Peyer's patch (tissue), 4 donors: Measurements from ENCODE around the gene CNTN4. TPM values are rescaled to one million over a fixed set of nuclear protein-coding genes. Genes with fewer than 3 reads are reported as not detected.
"Not testable (repeated sequence)": the region's sequence is repeated elsewhere in the genome, so short reads cannot be mapped to it uniquely, and the experiment has no call there.

Experiments
- DNase-seq, 3 donors: peaks; one replicate each; pipeline ENCODE4 v3.0.0-alpha.2; 2017 to 2019
- H3K27ac ChIP-seq, 4 donors: fragments of 200-600 bp; sonication (generic); one replicate each; pipeline ENCODE4 v1.5.1; 2016 to 2019
- H3K27me3 ChIP-seq, 2 donors: fragments of 200-600 bp; sonication (generic); one replicate each; pipeline ENCODE4 v1.5.1; 2019
- H3K36me3 ChIP-seq, 3 donors: fragments of 200-600 bp; sonication (generic); one replicate each; pipeline ENCODE4 v1.5.1; 2016 to 2019
- H3K4me1 ChIP-seq, 4 donors: fragments of 200-600 bp; sonication (generic); one replicate each; pipeline ENCODE4 v1.5.1; 2016 to 2019
- H3K4me3 ChIP-seq, 4 donors: fragments of 200-600 bp; sonication (generic); 1 replicate in 3 of 4; 2 replicates in 1 of 4; pipeline ENCODE4 v1.5.1; 2016 to 2019; ENCODE audit warnings: mild to moderate bottlenecking in 1 of 4
- H3K9me3 ChIP-seq, 4 donors: fragments of 200-600 bp; sonication (generic); one replicate each; pipeline ENCODE4 v1.5.1; 2016 to 2019; ENCODE audit warnings: mild to moderate bottlenecking in 1 of 4
- POLR2A ChIP-seq, 2 donors: fragments of 450-650 bp; IDR thresholded peaks; one replicate each; pipeline ENCODE4 v1.5.1; 2017; ENCODE audit warnings: antibody characterized with exemption in 2 of 2, mild to moderate bottlenecking in 2 of 2, moderate library complexity in 2 of 2
- total RNA-seq, 4 donors: library from RNA; depleted of rRNA; stranded (reverse); fragments of >200 nt; gene quantifications; one replicate each; pipeline ENCODE4 v1.1.0, GENCODE V29; 2016
- TF ChIP-seq, protein P1 (sequence below), 6 experiments: fragments of 450-650 bp in 4 of 6; fragments of 200-600 bp in 2 of 6; sonication (generic) in 1 of 6; IDR thresholded peaks; one replicate each; pipeline ENCODE4 v1.5.1; 2017 to 2019; ENCODE audit warnings: antibody characterized with exemption in 6 of 6, mild to moderate bottlenecking in 3 of 6, moderate library complexity in 1 of 6

CNTN4 gene
- total RNA-seq, 4 donors from 2014 or later, result 5.4 to 31.1 (median 19.9) TPM

DNA sequence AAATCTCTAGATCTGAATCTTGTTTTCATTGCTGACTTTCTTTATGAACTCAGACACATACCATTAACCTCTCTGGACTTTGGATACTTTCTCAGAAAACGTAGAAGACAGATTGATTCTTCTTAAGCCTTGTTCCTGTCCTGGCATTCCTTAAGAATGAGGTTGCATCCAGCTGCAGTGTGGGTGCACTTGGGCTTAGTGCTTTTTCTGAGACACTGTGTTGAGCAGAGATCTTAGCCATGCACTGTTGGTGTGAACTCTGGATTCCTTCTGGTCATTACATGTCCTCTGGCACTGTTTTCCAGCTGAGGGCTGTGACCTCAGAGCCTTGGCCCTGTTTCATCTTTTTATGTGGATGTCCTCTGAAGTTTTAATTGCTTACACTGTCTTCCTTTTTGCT lies 428.3 kb downstream of the CNTN4 start:
- no peak for DNase-seq
- Histone ChIP-seq H3K9me3 (no peaks in the 10 kb centered on the region), H3K36me3 (no peaks in the 10 kb centered on the region), H3K4me1 (no peaks in the 10 kb centered on the region), H3K27ac (no peak overlapping the region), H3K4me3 (no peak overlapping the region), H3K27me3 (no peaks in the 10 kb centered on the region)
- TF ChIP-seq POLR2A (IDR thresholded peaks at IDR 0.05), result no peak
- TF ChIP-seq, protein P1, sequence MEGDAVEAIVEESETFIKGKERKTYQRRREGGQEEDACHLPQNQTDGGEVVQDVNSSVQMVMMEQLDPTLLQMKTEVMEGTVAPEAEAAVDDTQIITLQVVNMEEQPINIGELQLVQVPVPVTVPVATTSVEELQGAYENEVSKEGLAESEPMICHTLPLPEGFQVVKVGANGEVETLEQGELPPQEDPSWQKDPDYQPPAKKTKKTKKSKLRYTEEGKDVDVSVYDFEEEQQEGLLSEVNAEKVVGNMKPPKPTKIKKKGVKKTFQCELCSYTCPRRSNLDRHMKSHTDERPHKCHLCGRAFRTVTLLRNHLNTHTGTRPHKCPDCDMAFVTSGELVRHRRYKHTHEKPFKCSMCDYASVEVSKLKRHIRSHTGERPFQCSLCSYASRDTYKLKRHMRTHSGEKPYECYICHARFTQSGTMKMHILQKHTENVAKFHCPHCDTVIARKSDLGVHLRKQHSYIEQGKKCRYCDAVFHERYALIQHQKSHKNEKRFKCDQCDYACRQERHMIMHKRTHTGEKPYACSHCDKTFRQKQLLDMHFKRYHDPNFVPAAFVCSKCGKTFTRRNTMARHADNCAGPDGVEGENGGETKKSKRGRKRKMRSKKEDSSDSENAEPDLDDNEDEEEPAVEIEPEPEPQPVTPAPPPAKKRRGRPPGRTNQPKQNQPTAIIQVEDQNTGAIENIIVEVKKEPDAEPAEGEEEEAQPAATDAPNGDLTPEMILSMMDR (IDR thresholded peaks at IDR 0.05), result no peak

DNA sequence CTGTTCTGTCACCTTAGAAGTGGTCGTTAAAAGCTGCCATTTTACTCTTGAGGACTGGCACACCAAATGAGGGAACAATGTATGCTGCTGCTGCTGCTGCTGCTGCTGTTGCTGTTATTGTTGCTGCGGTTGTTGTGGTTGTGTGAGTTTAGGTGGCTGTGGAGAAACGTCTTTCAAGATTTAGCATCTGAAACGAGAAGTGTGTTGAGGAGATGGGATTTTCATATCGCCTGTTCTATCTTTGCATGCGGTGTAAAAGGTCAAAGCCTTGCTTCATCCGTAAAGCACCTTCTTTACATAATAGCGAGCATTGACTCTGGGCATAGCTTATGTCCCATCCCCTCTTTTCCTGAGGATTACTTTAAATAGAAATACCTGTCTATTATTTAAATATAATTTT lies 428.7 kb downstream of the CNTN4 start:
- H3K9me3 ChIP-seq, H3K27ac ChIP-seq, H3K4me3 ChIP-seq, H3K36me3 ChIP-seq, H3K27me3 ChIP-seq, H3K4me1 ChIP-seq, DNase-seq: not testable (repeated sequence)

DNA sequence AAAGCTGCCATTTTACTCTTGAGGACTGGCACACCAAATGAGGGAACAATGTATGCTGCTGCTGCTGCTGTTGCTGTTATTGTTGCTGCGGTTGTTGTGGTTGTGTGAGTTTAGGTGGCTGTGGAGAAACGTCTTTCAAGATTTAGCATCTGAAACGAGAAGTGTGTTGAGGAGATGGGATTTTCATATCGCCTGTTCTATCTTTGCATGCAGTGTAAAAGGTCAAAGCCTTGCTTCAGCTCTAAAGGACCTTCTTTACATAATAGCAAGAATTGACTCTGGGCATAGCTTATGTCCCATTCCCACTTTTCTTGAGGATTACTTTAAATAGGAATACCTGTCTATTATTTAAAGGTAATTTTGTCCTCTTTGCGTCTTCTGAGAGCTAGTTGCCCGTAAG lies 436.1 kb downstream of the CNTN4 start:
- not testable (repeated sequence) for H3K4me3 ChIP-seq, DNase-seq

DNA sequence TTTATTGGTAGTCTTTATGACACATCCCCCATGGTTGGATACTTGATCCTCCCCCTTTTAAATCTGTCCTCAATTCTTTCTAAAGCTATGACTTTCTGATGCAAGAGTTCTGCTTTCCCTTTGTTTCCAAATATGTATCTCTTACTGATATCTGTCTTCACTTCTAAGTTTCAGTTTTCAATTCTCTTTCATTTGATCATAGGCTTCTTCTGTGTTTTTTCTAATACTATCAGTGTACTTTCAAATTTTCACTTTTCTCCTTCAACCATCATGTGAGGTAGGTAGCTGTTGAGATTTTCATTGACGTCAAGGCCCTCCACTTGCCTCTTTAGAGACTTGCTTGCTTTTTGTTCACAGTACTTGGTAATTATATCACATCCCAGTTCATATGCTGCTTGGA lies 436.5 kb downstream of the CNTN4 start:
- no peak overlapping the region for H3K27ac ChIP-seq
- H3K9me3 ChIP-seq, result no peaks in the 10 kb centered on the region
- TF ChIP-seq POLR2A (IDR thresholded peaks at IDR 0.05), result no peak
- TF ChIP-seq, protein P1 (IDR thresholded peaks at IDR 0.05), result no peak
- no peak overlapping the region for H3K4me3 ChIP-seq
- H3K4me1 ChIP-seq, result no peaks in the 10 kb centered on the region
- H3K27me3 ChIP-seq, result no peaks in the 10 kb centered on the region
- H3K36me3 ChIP-seq, result no peaks in the 10 kb centered on the region
- no peak for DNase-seq

More for the DNA sequence above, 436.1 kb downstream of the CNTN4 start:
- H3K27ac ChIP-seq, H3K36me3 ChIP-seq, H3K9me3 ChIP-seq, H3K4me1 ChIP-seq, H3K27me3 ChIP-seq: not testable (repeated sequence)

DNA sequence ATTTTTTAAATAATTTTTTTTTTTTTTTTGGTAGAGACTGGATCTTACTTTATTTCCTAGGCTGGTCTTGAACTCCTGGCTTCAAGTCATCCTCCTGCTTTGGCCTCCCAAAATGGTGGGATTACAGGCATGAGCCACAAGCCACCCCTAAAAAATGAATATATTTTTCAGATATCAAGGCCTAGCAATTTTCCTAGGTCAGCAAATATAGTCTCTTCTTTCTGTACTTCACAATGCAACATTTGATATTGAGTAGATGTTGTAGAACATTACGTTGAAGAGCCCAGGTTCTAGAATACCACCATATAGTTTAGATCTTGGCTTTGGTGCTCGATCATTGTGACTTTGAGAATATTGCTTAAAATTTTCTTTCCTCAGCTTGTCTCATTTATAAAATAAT lies 437.9 kb downstream of the CNTN4 start:
- DNase-seq, result no peak
- Histone ChIP-seq H3K36me3 (no peaks in the 10 kb centered on the region), H3K4me3 (no peak overlapping the region), H3K4me1 (no peaks in the 10 kb centered on the region), H3K9me3 (no peaks in the 10 kb centered on the region), H3K27me3 (no peaks in the 10 kb centered on the region), H3K27ac (no peak overlapping the region)
- TF ChIP-seq, protein P1 (IDR thresholded peaks at IDR 0.05), result no peak
- no peak for TF ChIP-seq POLR2A (IDR thresholded peaks at IDR 0.05)

DNA sequence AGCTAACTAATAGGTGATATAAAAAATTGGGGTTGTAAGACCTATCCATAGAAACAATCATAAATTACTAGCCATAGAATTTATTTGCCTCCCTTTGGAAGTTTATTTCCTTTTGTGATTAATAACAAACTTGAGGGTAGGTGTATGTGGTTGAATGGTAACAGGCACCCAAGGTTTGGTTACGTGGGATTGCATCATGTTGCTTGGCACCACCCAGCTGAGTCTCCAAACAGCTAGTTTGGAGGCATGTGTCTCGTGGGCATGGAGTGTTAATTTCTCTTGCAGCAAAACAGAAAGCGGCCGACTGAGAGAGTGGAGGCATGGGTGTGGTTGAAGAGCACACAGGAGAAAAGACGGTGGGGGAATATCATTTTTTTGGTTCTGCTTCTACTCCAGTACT lies 441.4 kb downstream of the CNTN4 start:
- Histone ChIP-seq H3K9me3 (no peaks in the 10 kb centered on the region), H3K4me3 (no peak overlapping the region), H3K27ac (no peak overlapping the region), H3K36me3 (no peaks in the 10 kb centered on the region), H3K27me3 (no peaks in the 10 kb centered on the region), H3K4me1 (no peaks in the 10 kb centered on the region)
- no peak for DNase-seq
- TF ChIP-seq, protein P1 (IDR thresholded peaks at IDR 0.05), result no peak
- no peak for TF ChIP-seq POLR2A (IDR thresholded peaks at IDR 0.05)

DNA sequence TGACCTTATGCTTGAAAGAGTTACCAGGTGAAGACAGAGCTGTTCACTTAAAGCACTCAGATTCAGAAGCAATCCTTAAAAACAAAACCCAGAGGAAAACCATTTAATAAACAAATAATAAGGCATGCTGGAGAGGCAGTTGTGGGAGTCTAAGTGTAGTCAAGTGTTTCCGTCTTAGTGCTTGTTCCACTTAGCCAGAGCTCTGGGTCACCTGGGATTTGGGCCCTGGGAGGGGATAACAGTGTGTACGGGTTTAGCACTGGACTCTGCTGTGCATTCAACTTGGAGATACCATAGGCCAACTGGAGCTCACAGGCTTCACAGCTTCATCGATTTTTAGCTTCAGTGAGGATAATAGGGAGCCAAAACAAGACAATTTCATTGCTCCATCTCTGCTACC lies 444.6 kb downstream of the CNTN4 start:
- Histone ChIP-seq H3K4me1 (no peaks in the 10 kb centered on the region), H3K9me3 (no peaks in the 10 kb centered on the region), H3K4me3 (no peak overlapping the region), H3K36me3 (no peaks in the 10 kb centered on the region), H3K27me3 (no peaks in the 10 kb centered on the region), H3K27ac (no peak overlapping the region)
- DNase-seq, result no peak
- TF ChIP-seq, protein P1 (IDR thresholded peaks at IDR 0.05), result no peak
- TF ChIP-seq POLR2A (IDR thresholded peaks at IDR 0.05), result no peak
